A549 (cell line): Measurements from ENCODE around the gene RAP1GDS1. TPM values are rescaled to one million over a fixed set of nuclear protein-coding genes. Genes with fewer than 3 reads are reported as not detected.

Experiments
- ATAC-seq, 2 experiments: fragments of 200-7000 bp in 1 of 2; fragments of >200 bp in 1 of 2; cut with Nextera tagmentation in 1 of 2; cut with Tn5 transposase in 1 of 2; 3 replicates each; pipeline versions ENCODE4 v1.8.0 to v1.9.1; 2018 to 2020; ENCODE audit warnings: mild to moderate bottlenecking in 1 of 2, moderate library complexity in 1 of 2
- CTCF ChIA-PET: fragments of 300-600 bp; sonication (Branson Sonifier 250); formaldehyde crosslinking; extraction: SDS; loops from one replicate; lab custom pipeline; 2021; ENCODE audit warnings: antibody characterized with exemption, inconsistent platforms; lab: Yijun Ruan, JAX
- POLR2A ChIA-PET: fragments of 350-600 bp; formaldehyde crosslinking; extraction: SDS; loops from one replicate; lab custom pipeline; 2021; ENCODE audit warnings: antibody characterized with exemption, inconsistent platforms; lab: Yijun Ruan, JAX
- DNase-seq, 2 experiments: peaks; one replicate each; pipeline versions ENCODE4 v3.0.0 to v3.0.0-alpha.2; 2011 to 2016; ENCODE audit warnings: low read depth in 1 of 2, low spot score in 1 of 2
- FAIRE-seq: peaks from 2 replicates; lab custom pipeline; 2011; peaks lifted over from hg19 to GRCh38; lab: Jason Lieb, UNC
- H3K27ac ChIP-seq, 2 experiments: fragments of >200 bp; sonication (Bioruptor Twin); formaldehyde crosslinking; 3 replicates each; pipeline ENCODE4 v1.5.1; 2016 to 2017
- H3K4me1 ChIP-seq: fragments of >200 bp; sonication (Bioruptor Twin); formaldehyde crosslinking; 3 replicates; pipeline ENCODE4 v1.6.1; 2016
- H3K4me2 ChIP-seq: fragments of >200 bp; sonication (Bioruptor Twin); formaldehyde crosslinking; 3 replicates; pipeline ENCODE4 v1.6.1; 2016
- H3K4me3 ChIP-seq: fragments of >200 bp; sonication (Bioruptor Twin); formaldehyde crosslinking; 3 replicates; pipeline ENCODE4 v1.5.1; 2016
- H3K9me3 ChIP-seq: fragments of >200 bp; sonication (Bioruptor Twin); formaldehyde crosslinking; 3 replicates; pipeline ENCODE4 v1.6.1; 2016
- CBX2 ChIP-seq: fragments of 200-600 bp; sonication (generic); IDR thresholded peaks from 2 replicates; pipeline ENCODE4 v1.6.1; 2016; ENCODE audit warnings: low read depth, mild to moderate bottlenecking, borderline replicate concordance
- CBX8 ChIP-seq: fragments of 200-600 bp; sonication (generic); IDR thresholded peaks from 2 replicates; pipeline ENCODE4 v1.6.1; 2016
- CEBPB ChIP-seq, 2 experiments: fragments of >200 bp in 1 of 2; sonication (Bioruptor Twin) in 1 of 2; formaldehyde crosslinking in 1 of 2; IDR thresholded peaks; 2 replicates each; pipeline ENCODE4 v1.6.1; 2012 to 2016
- E2F6 ChIP-seq: IDR thresholded peaks from 2 replicates; pipeline ENCODE4 v1.6.1; 2012; ENCODE audit warnings: low read depth, borderline replicate concordance
- ESRRA ChIP-seq: fragments of 150-350 bp; IDR thresholded peaks from 2 replicates; pipeline ENCODE4 v1.6.1; 2014; ENCODE audit warnings: mild to moderate bottlenecking, low read length, borderline replicate concordance
- FOSB ChIP-seq: fragments of 250-450 bp; sonication (Bioruptor Pico); IDR thresholded peaks from 2 replicates; pipeline ENCODE4 v1.5.0; 2020; ENCODE audit warnings: mild to moderate bottlenecking, moderate library complexity
- FOSL2 ChIP-seq, 2 experiments: fragments of 450-650 bp in 1 of 2; fragments of >200 bp in 1 of 2; sonication (Bioruptor Twin) in 1 of 2; formaldehyde crosslinking; IDR thresholded peaks; 2 replicates each; pipeline versions ENCODE4 v1.5.0 to v1.6.1; 2016 to 2020; ENCODE audit warnings: mild to moderate bottlenecking in 1 of 2, moderate library complexity in 1 of 2
- GATA3 ChIP-seq: IDR thresholded peaks from 2 replicates; pipeline ENCODE4 v1.6.1; 2012; ENCODE audit warnings: borderline replicate concordance
- HES2 ChIP-seq: fragments of >200 bp; sonication (Bioruptor Twin); formaldehyde crosslinking; IDR thresholded peaks from 2 replicates; pipeline ENCODE4 v1.6.1; 2016
- HEYL ChIP-seq: fragments of 250-450 bp; sonication (Bioruptor Pico); IDR thresholded peaks from 2 replicates; pipeline ENCODE4 v1.8.0; 2021; ENCODE audit warnings: mild to moderate bottlenecking, moderate library complexity
- HMGXB4 ChIP-seq: fragments of 250-450 bp; sonication (Bioruptor Pico); IDR thresholded peaks from 2 replicates; pipeline ENCODE4 v1.5.0; 2021; ENCODE audit warnings: mild to moderate bottlenecking, moderate library complexity, borderline replicate concordance
- HOXA7 ChIP-seq: fragments of 250-450 bp; sonication (Bioruptor Pico); IDR thresholded peaks from 2 replicates; pipeline ENCODE4 v1.5.0; 2020; ENCODE audit warnings: mild to moderate bottlenecking, moderate library complexity
- HOXB13 ChIP-seq: fragments of 250-450 bp; sonication (Bioruptor Pico); IDR thresholded peaks from 2 replicates; pipeline ENCODE4 v1.5.0; 2020; ENCODE audit warnings: low read depth, mild to moderate bottlenecking, moderate library complexity
- HOXB5 ChIP-seq: fragments of 250-450 bp; sonication (Bioruptor Pico); IDR thresholded peaks from 2 replicates; pipeline ENCODE4 v1.5.0; 2020; ENCODE audit warnings: mild to moderate bottlenecking, moderate library complexity
- JUN ChIP-seq, 2 experiments: fragments of >200 bp; sonication (Bioruptor Twin); formaldehyde crosslinking; IDR thresholded peaks; 2 replicates in 1 of 2; 3 replicates in 1 of 2; pipeline ENCODE4 v1.6.1; 2016 to 2017
- JUNB ChIP-seq: fragments of >200 bp; sonication (Bioruptor Twin); formaldehyde crosslinking; IDR thresholded peaks from 2 replicates; pipeline ENCODE4 v1.6.1; 2016
- KDM5A ChIP-seq: fragments of 200-600 bp; sonication (generic); IDR thresholded peaks from 2 replicates; pipeline ENCODE4 v1.6.1; 2016; ENCODE audit warnings: antibody characterized with exemption, mild to moderate bottlenecking
- MYC ChIP-seq: IDR thresholded peaks from 2 replicates; pipeline ENCODE4 v1.6.1; 2012; ENCODE audit warnings: mild to moderate bottlenecking, inconsistent platforms, low read length, improper control_type of control experiment, borderline replicate concordance
- NR3C1 ChIP-seq: fragments of >200 bp; sonication (Bioruptor Twin); formaldehyde crosslinking; IDR thresholded peaks from 3 replicates; pipeline ENCODE4 v1.6.1; 2017
- PBX3 ChIP-seq: IDR thresholded peaks from 2 replicates; pipeline ENCODE4 v1.6.1; 2012
- POLR2A ChIP-seq: IDR thresholded peaks from 2 replicates; pipeline ENCODE4 v1.6.1; 2012; ENCODE audit warnings: mild to moderate bottlenecking, low read length
- RARB ChIP-seq: fragments of 250-450 bp; sonication (Bioruptor Pico); IDR thresholded peaks from 2 replicates; pipeline ENCODE4 v1.8.0; 2021; ENCODE audit warnings: mild to moderate bottlenecking, moderate library complexity
- RCOR1 ChIP-seq: fragments of 150-350 bp; IDR thresholded peaks from 2 replicates; pipeline ENCODE4 v1.6.1; 2014; ENCODE audit warnings: antibody characterized with exemption, low read length, low read depth
- RFX5 ChIP-seq: fragments of 450-650 bp; IDR thresholded peaks from 2 replicates; pipeline ENCODE4 v1.7.1; 2014; ENCODE audit warnings: antibody characterized with exemption, mild to moderate bottlenecking, moderate library complexity
- SMC3 ChIP-seq: fragments of >200 bp; sonication (Bioruptor Twin); formaldehyde crosslinking; IDR thresholded peaks from 3 replicates; pipeline ENCODE4 v1.6.1; 2018; ENCODE audit warnings: inconsistent platforms
- TFCP2L1 ChIP-seq: fragments of 250-450 bp; sonication (Bioruptor Pico); IDR thresholded peaks from 2 replicates; pipeline ENCODE4 v1.5.0; 2021; ENCODE audit warnings: mild to moderate bottlenecking
- TP53 ChIP-seq: fragments of 250-450 bp; sonication (Bioruptor Pico); IDR thresholded peaks from 2 replicates; pipeline ENCODE4 v1.5.0; 2021; ENCODE audit warnings: mild to moderate bottlenecking, moderate library complexity
- ZC3H11A ChIP-seq: fragments of 450-650 bp; IDR thresholded peaks from 2 replicates; pipeline ENCODE4 v1.6.1; 2014; ENCODE audit warnings: antibody characterized with exemption, mild to moderate bottlenecking
- ZSCAN20 ChIP-seq: fragments of 250-450 bp; sonication (Bioruptor Pico); IDR thresholded peaks from 2 replicates; pipeline ENCODE4 v1.8.0; 2022; ENCODE audit warnings: mild to moderate bottlenecking, moderate library complexity
- whole genome bisulfite sequencing: methylation state at CpG from one replicate; pipeline ENCODE4 v1.1.6; 2017; ENCODE audit errors: missing lambda C conversion rate; 5-methylcytosine and 5-hydroxymethylcytosine counted together
- polyA plus RNA-seq, 4 experiments: library from polyadenylated mRNA; depleted of rRNA in 3 of 4; stranded (reverse); fragments of >200 nt; fragmentation: RNase III in 1 of 4; extraction: RNeasy Plus Mini Kit Qiagen cat#74134 plus additional on column Dnase treatment in 1 of 4; gene quantifications; 2 replicates in 3 of 4; 3 replicates in 1 of 4; pipeline ENCODE4 v1.2.3, GENCODE V29; 2011 to 2017

Gene RAP1GDS1
- polyA plus RNA-seq, 2 of the 4 experiments (the other 2 are of a cell fraction): 29.3 to 31.6 TPM

- no peak for FAIRE-seq
- TF ChIP-seq HES2: no peak
- TF ChIP-seq JUNB: no peak
- TF ChIP-seq FOSL2 (IDR thresholded peaks at IDR 0.05): no peak
- no peak for TF ChIP-seq FOSL2 (CRISPR knock-in tag; IDR thresholded peaks at IDR 0.05)
- no peak for TF ChIP-seq FOSB (CRISPR knock-in tag)
- TF ChIP-seq PBX3: no peak
- no peak for TF ChIP-seq RFX5
- TF ChIP-seq MYC: no peak
- no peak for TF ChIP-seq HMGXB4
- no peak for TF ChIP-seq CBX2
- no peak for TF ChIP-seq KDM5A
- no peak for TF ChIP-seq ZSCAN20 (CRISPR knock-in tag)
- no peak for TF ChIP-seq TP53 (CRISPR knock-in tag)
- TF ChIP-seq CEBPB (IDR thresholded peaks at IDR 0.05): no peak
- TF ChIP-seq JUN (IDR thresholded peaks at IDR 0.05): no peak
- DNase-seq: no peak
- H3K4me3 ChIP-seq: peak overlapping the region; percentile 21; the same call in 1 of the 3 replicates
- ATAC-seq: peak in 1 of 2 experiments; percentile 32; a peak in 1 of 6 replicates
- H3K9me3 ChIP-seq: no peaks in the 10 kb centered on the region
- ChIA-PET POLR2A (interaction anchor here (1.2 kb wide), 1 partner anchor 513 kb away, joined by 4 read pairs; the partner anchor contains the start of gene METAP1), CTCF (interaction anchor here (1.7 to 2.3 kb wide), 2 partner anchors 10 to 14 kb away, joined by 4 to 11 read pairs; no protein-coding TSS in a partner anchor)
- peaks cover 45% of the 10 kb centered on the region for H3K4me1 ChIP-seq
- peak overlapping the region; percentile 86 for H3K27ac ChIP-seq
- peak overlapping the region; percentile 88 for H3K4me2 ChIP-seq
- 9% methylated on average over 3 of the region's 3 CpGs for WGBS
These were observed 221.3 kb downstream of the RAP1GDS1 start for GRCh38 chr4:98482503-98482846.

GRCh38 chr4:98482847-98483806, 221.9 kb downstream of the RAP1GDS1 start:
- Histone ChIP-seq H3K4me2 (peak overlapping the region; percentile 88), H3K4me3 (peak overlapping the region; percentile 21; the same call in 1 of the 3 replicates), H3K4me1 (peaks cover 45% of the 10 kb centered on the region), H3K27ac (peak overlapping the region; percentile 86), H3K9me3 (no peaks in the 10 kb centered on the region)
- DNase-seq: peak; percentile 46 to 72
- WGBS: 4% methylated on average over 10 of the region's 10 CpGs
- POLR2A ChIA-PET: interaction anchor here (1.2 to 1.4 kb wide), 2 partner anchors 15 to 512 kb away, joined by 3 to 4 read pairs; partner anchors contain the start of gene METAP1
- CTCF ChIA-PET: interaction anchor here (0.5 to 2.3 kb wide), 4 partner anchors 11 to 68 kb away, joined by 3 to 11 read pairs (median 4); no protein-coding TSS in a partner anchor
- ATAC-seq: peak; percentile 81 to 86
- FAIRE-seq: no peak
- TF ChIP-seq PBX3 (no peak), RCOR1 (no peak), HMGXB4 (no peak), FOSB (CRISPR knock-in tag) (no peak), RARB (no peak), SMC3 (no peak), KDM5A (no peak), HES2 (no peak), MYC (no peak), HOXB13 (CRISPR knock-in tag) (no peak), NR3C1 (no peak), GATA3 (peak; percentile 76; the same call in 1 of the 2 replicates), TFCP2L1 (CRISPR knock-in tag) (no peak), E2F6 (no peak), HEYL (no peak), RFX5 (no peak), CBX8 (no peak), ZC3H11A (no peak), HOXA7 (CRISPR knock-in tag) (no peak), HOXB5 (no peak), POLR2A (no peak), ESRRA (no peak)
